Ovary (tissue), 3 donors: Measurements from ENCODE around the gene PLA1A.

Experiments used
- CTCF ChIP-seq, 3 donors: fragments of 450-650 bp in 2 of 3; fragments of 200-600 bp in 1 of 3; IDR thresholded peaks; one replicate each; pipeline versions ENCODE4 v1.5.1 to v1.8.0; 2016 to 2022; ENCODE audit warnings: antibody characterized with exemption in 3 of 3, mild to moderate bottlenecking in 1 of 3
- EP300 ChIP-seq: sonication (generic); formaldehyde crosslinking; IDR thresholded peaks from one replicate; pipeline ENCODE4 v1.6.1; 2017; ENCODE audit warnings: antibody characterized with exemption
- POLR2A ChIP-seq: fragments of 450-650 bp; IDR thresholded peaks from one replicate; pipeline ENCODE4 v1.6.1; 2017; ENCODE audit warnings: antibody characterized with exemption, mild to moderate bottlenecking, moderate library complexity
- donor health status: DM: no; HTN: no; CAD: no.

- no peak for TF ChIP-seq POLR2A
- TF ChIP-seq CTCF (IDR thresholded peaks at IDR 0.05): no peak
- no peak for TF ChIP-seq EP300
Measured at GRCh38 chr3:119588112-119588511, 9.6 kb upstream of the PLA1A start.
